IPS-18c (cell line): Measurements from ENCODE around the gene PTPN2.

Source experiments
- H3K4me3 ChIP-seq: 2 replicates; pipeline ENCODE4 v1.7.0; 2013; ENCODE audit warnings: low read depth, mild to moderate bottlenecking, low read length, moderate library complexity; ENCODE audit not compliant: insufficient read depth
- H3K9me3 ChIP-seq: one replicate; pipeline ENCODE4 v1.6.1; 2013; ENCODE audit warnings: mild to moderate bottlenecking, low read length, moderate library complexity; ENCODE audit not compliant: control insufficient read depth, insufficient read depth

The PTPN2 gene

GRCh38 chr18:12883684-12884405 lies at the start of gene PTPN2:
TSS of gene PTPN2 (minus strand) at chr18:12884237. CDS start at chr18:12884141, 96 bp downstream.
- H3K4me3 ChIP-seq, result peak within 1 kb of the TSS; percentile 77
- H3K9me3 ChIP-seq, result no peaks in the 10 kb centered on the region

GRCh38 chr18:12933327-12933726 lies 49.3 kb upstream of the PTPN2 start:
- H3K4me3 ChIP-seq, result no peak overlapping the region
- H3K9me3 ChIP-seq, result peaks cover 2% of the 10 kb centered on the region

- Histone ChIP-seq H3K4me3 (no peak overlapping the region), H3K9me3 (peaks cover 2% of the 10 kb centered on the region)
Measured at GRCh38 chr18:12930908-12931307, 46.9 kb upstream of the PTPN2 start.

GRCh38 chr18:12930376-12930775 lies 46.3 kb upstream of the PTPN2 start:
- peaks cover 2% of the 10 kb centered on the region for H3K9me3 ChIP-seq
- no peak overlapping the region for H3K4me3 ChIP-seq

- H3K4me3 ChIP-seq, result no peak overlapping the region
- peaks cover 2% of the 10 kb centered on the region for H3K9me3 ChIP-seq
Measured at GRCh38 chr18:12929477-12930083, 45.5 kb upstream of the PTPN2 start.

- H3K9me3 ChIP-seq, result peaks cover 2% of the 10 kb centered on the region
- H3K4me3 ChIP-seq, result no peak overlapping the region
Measured at GRCh38 chr18:12928641-12929040, 44.6 kb upstream of the PTPN2 start.

- H3K9me3 ChIP-seq, result peaks cover 2% of the 10 kb centered on the region
- no peak overlapping the region for H3K4me3 ChIP-seq
Measured at GRCh38 chr18:12928206-12928605, 44.2 kb upstream of the PTPN2 start.

DNA sequence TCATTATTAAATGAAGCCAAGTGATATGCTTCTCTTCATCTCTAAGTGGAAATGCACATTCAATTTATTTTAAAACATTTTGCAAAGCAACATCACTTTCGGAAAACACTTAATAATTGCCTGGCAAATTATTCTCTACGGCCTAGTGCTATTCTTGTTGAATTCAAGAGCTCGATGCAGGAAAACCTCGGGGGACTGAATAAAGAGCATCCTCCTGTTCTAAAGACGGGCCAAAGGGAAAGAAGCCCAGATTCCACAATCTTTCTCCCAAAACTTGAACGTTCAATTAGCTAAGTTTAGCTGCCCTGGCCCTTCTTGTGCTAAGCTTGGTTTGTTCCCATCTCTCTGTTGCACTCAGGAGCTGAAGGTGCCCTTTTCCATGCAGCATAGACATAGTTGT lies 40.6 kb upstream of the PTPN2 start:
- H3K9me3 ChIP-seq, result no peaks in the 10 kb centered on the region
- no peak overlapping the region for H3K4me3 ChIP-seq

GRCh38 chr18:12922266-12922665 lies 38.2 kb upstream of the PTPN2 start:
- H3K9me3 ChIP-seq, result no peaks in the 10 kb centered on the region
- no peak overlapping the region for H3K4me3 ChIP-seq

GRCh38 chr18:12921178-12921577 lies 37.1 kb upstream of the PTPN2 start:
- no peak overlapping the region for H3K4me3 ChIP-seq
- no peaks in the 10 kb centered on the region for H3K9me3 ChIP-seq

- H3K9me3 ChIP-seq, result no peaks in the 10 kb centered on the region
- no peak overlapping the region for H3K4me3 ChIP-seq
Measured at GRCh38 chr18:12911929-12912703, 28.1 kb upstream of the PTPN2 start.

- no peaks in the 10 kb centered on the region for H3K9me3 ChIP-seq
- H3K4me3 ChIP-seq, result no peak overlapping the region
Measured at GRCh38 chr18:12911025-12911928, 27.2 kb upstream of the PTPN2 start.

GRCh38 chr18:12908706-12909105 lies 24.7 kb upstream of the PTPN2 start:
- Histone ChIP-seq H3K9me3 (no peaks in the 10 kb centered on the region), H3K4me3 (no peak overlapping the region)

GRCh38 chr18:12907258-12907925 lies 23.4 kb upstream of the PTPN2 start:
- no peaks in the 10 kb centered on the region for H3K9me3 ChIP-seq
- H3K4me3 ChIP-seq, result no peak overlapping the region

- Histone ChIP-seq H3K4me3 (no peak overlapping the region), H3K9me3 (no peaks in the 10 kb centered on the region)
Measured at GRCh38 chr18:12906773-12907172, 22.7 kb upstream of the PTPN2 start.

- no peak overlapping the region for H3K4me3 ChIP-seq
- H3K9me3 ChIP-seq, result no peaks in the 10 kb centered on the region
Measured at GRCh38 chr18:12906119-12906518, 22.1 kb upstream of the PTPN2 start.
